HCT116 (cell line): ENCODE measurements around the gene ETNPPL. TPM values are rescaled to one million over a fixed set of nuclear protein-coding genes. Genes with fewer than 3 reads are reported as not detected.

Experiments
- ATAC-seq: fragments of 200-7000 bp; cut with Tn5 transposase; 2 replicates; pipeline ENCODE4 v1.9.1; 2020; ENCODE audit warnings: mild to moderate bottlenecking, moderate library complexity
- BruUV-seq: library from RNA; stranded (reverse); fragments of 400-500 nt; replicated peaks from 2 replicates; lab custom pipeline; 2021; lab: Mats Ljungman, UMichigan
- CTCF ChIA-PET: fragments of 300-600 bp; sonication (Branson Sonifier 250); formaldehyde crosslinking; loops from one replicate; lab custom pipeline; 2021; ENCODE audit warnings: antibody characterized with exemption; lab: Charles Lee
- POLR2A ChIA-PET: fragments of 300-600, 350-600 bp; sonication (Branson Sonifier 250); formaldehyde crosslinking; loops from one replicate; lab custom pipeline; 2021; ENCODE audit warnings: antibody characterized with exemption; lab: Charles Lee
- RAD21 ChIA-PET, 2 experiments: fragments of 300-600 bp; sonication (Branson Sonifier 250); formaldehyde crosslinking; loops; one replicate each; lab custom pipeline; 2023; ENCODE audit warnings: low total read pairs in 2 of 2; ENCODE audit not compliant: uncharacterized antibody in 2 of 2, unreplicated experiment in 2 of 2, low non-redundant PET in 1 of 2; lab: Charles Lee
- DNase-seq: peaks from one replicate; pipeline ENCODE4 v3.0.0-alpha.2; 2010; ENCODE audit warnings: low read depth, low spot score
- H2AFZ ChIP-seq: fragments of 200-600 bp; shearing (Covaris generic), sonication (generic); 2 replicates; pipeline ENCODE4 v1.6.1; 2017; ENCODE audit warnings: low read depth, mixed run types, mixed read lengths, antibody characterized with exemption, low read length; ENCODE audit not compliant: poor library complexity, severe bottlenecking
- H3K27ac ChIP-seq: 2 replicates; pipeline ENCODE4 v1.5.1; 2012; ENCODE audit warnings: low read depth, low read length
- H3K27me3 ChIP-seq: fragments of 200-600 bp; sonication (generic); 2 replicates; pipeline ENCODE4 v1.6.1; 2016; ENCODE audit warnings: mixed run types, low read length, mixed read lengths; ENCODE audit not compliant: insufficient read depth
- H3K36me3 ChIP-seq, 2 experiments: fragments of 200-500 bp in 1 of 2; fragments of 200-600 bp in 1 of 2; sonication (Bioruptor generic) in 1 of 2; sonication (generic) in 1 of 2; 2 replicates each; pipeline versions ENCODE4 v1.5.1 to v1.6.1; 2014 to 2016; ENCODE audit warnings: low read length in 2 of 2, inconsistent platforms in 1 of 2, mixed read lengths in 1 of 2, mixed run types in 1 of 2; ENCODE audit not compliant: insufficient read depth in 2 of 2, control insufficient read depth in 1 of 2
- H3K4me1 ChIP-seq, 2 experiments: fragments of 200-600 bp in 1 of 2; sonication (generic) in 1 of 2; 2 replicates each; pipeline versions ENCODE4 v1.5.1 to v1.6.1; 2012 to 2017; ENCODE audit warnings: low read length in 2 of 2, inconsistent platforms in 1 of 2, mild to moderate bottlenecking in 1 of 2, mixed read lengths in 1 of 2, mixed run types in 1 of 2, moderate library complexity in 1 of 2; ENCODE audit not compliant: insufficient read depth in 2 of 2, control insufficient read depth in 1 of 2
- H3K4me2 ChIP-seq: fragments of 200-600 bp; sonication (generic); 2 replicates; pipeline ENCODE4 v1.6.1; 2017; ENCODE audit warnings: mixed run types, low read length, mixed read lengths
- H3K4me3 ChIP-seq, 2 experiments: fragments of 200-600 bp in 1 of 2; sonication (generic) in 1 of 2; replicated peaks in 1 of 2; 2 replicates each; pipeline ENCODE4 v1.5.1; 2011 to 2016; ENCODE audit warnings: low read length in 2 of 2, control low read depth in 1 of 2, low read depth in 1 of 2, mild to moderate bottlenecking in 1 of 2, mixed read lengths in 1 of 2, mixed run types in 1 of 2
- H3K79me2 ChIP-seq: fragments of 200-600 bp; sonication (generic); 2 replicates; pipeline ENCODE4 v1.6.1; 2017; ENCODE audit warnings: mild to moderate bottlenecking, mixed run types, low read length, moderate library complexity, mixed read lengths; ENCODE audit not compliant: insufficient read depth
- H3K9ac ChIP-seq: fragments of 200-600 bp; sonication (generic); 2 replicates; pipeline ENCODE4 v1.6.1; 2016; ENCODE audit warnings: low read length, mixed read lengths
- H3K9me2 ChIP-seq: fragments of 200-600 bp; sonication (generic), shearing (Covaris generic); 2 replicates; pipeline ENCODE4 v1.6.1; 2017; ENCODE audit warnings: mixed run types, mild to moderate bottlenecking, moderate library complexity; ENCODE audit not compliant: insufficient read depth
- H3K9me3 ChIP-seq, 2 experiments: fragments of 200-500 bp in 1 of 2; fragments of 200-600 bp in 1 of 2; sonication (Bioruptor generic) in 1 of 2; sonication (generic) in 1 of 2; 2 replicates each; pipeline ENCODE4 v1.6.1; 2014 to 2017; ENCODE audit warnings: low read length in 2 of 2, mixed read lengths in 2 of 2, inconsistent platforms in 1 of 2, low read depth in 1 of 2, mild to moderate bottlenecking in 1 of 2, mixed run types in 1 of 2, moderate library complexity in 1 of 2; ENCODE audit not compliant: control insufficient read depth in 1 of 2, insufficient read depth in 1 of 2
- H4K20me1 ChIP-seq: fragments of 200-600 bp; sonication (generic), shearing (Covaris generic); 2 replicates; pipeline ENCODE4 v1.6.1; 2017; ENCODE audit warnings: mixed run types, mild to moderate bottlenecking, moderate library complexity; ENCODE audit not compliant: insufficient read depth
- CBX3 ChIP-seq: IDR thresholded peaks from 2 replicates; pipeline ENCODE4 v1.6.1; 2012; ENCODE audit warnings: low read depth
- EGR1 ChIP-seq: IDR thresholded peaks from 2 replicates; pipeline ENCODE4 v1.6.1; 2012; ENCODE audit warnings: low read depth
- ELF1 ChIP-seq: IDR thresholded peaks from 2 replicates; pipeline ENCODE4 v1.6.1; 2012; ENCODE audit warnings: low read depth, borderline replicate concordance
- EZH2 ChIP-seq: fragments of 200-600 bp; sonication (generic); IDR thresholded peaks from 2 replicates; pipeline ENCODE4 v1.6.1; 2017; ENCODE audit warnings: antibody characterized with exemption, mixed run types
- EZH2phosphoT487 ChIP-seq: fragments of 200-600 bp; IDR thresholded peaks from 2 replicates; pipeline ENCODE4 v1.6.1; 2018; ENCODE audit warnings: antibody characterized with exemption, borderline replicate concordance
- FOSL1 ChIP-seq: IDR thresholded peaks from 2 replicates; pipeline ENCODE4 v1.6.1; 2012; ENCODE audit warnings: low read depth
- JUND ChIP-seq: IDR thresholded peaks from 2 replicates; pipeline ENCODE4 v1.6.1; 2012
- POLR2A ChIP-seq: IDR thresholded peaks from 2 replicates; pipeline ENCODE4 v1.7.0; 2011; ENCODE audit warnings: borderline replicate concordance; ENCODE audit not compliant: insufficient read depth, insufficient read length; ENCODE audit errors: extremely low read depth
- POLR2AphosphoS5 ChIP-seq: IDR thresholded peaks from 2 replicates; pipeline ENCODE4 v1.6.1; 2011; ENCODE audit warnings: mild to moderate bottlenecking, low read depth, low read length, moderate library complexity
- RAD21 ChIP-seq: IDR thresholded peaks from 2 replicates; pipeline ENCODE4 v1.6.1; 2012; ENCODE audit warnings: low read depth, mild to moderate bottlenecking
- SIN3A ChIP-seq: IDR thresholded peaks from 2 replicates; pipeline ENCODE4 v1.6.1; 2012; ENCODE audit warnings: low read depth
- SP1 ChIP-seq: IDR thresholded peaks from 2 replicates; pipeline ENCODE4 v1.6.1; 2012; ENCODE audit warnings: low read depth
- SRF ChIP-seq: IDR thresholded peaks from 2 replicates; pipeline ENCODE4 v1.6.1; 2012; ENCODE audit warnings: low read depth
- TCF7L2 ChIP-seq: IDR thresholded peaks from 2 replicates; pipeline ENCODE4 v1.7.0; 2011; ENCODE audit warnings: borderline replicate concordance, inconsistent platforms; ENCODE audit not compliant: insufficient read depth, insufficient read length; ENCODE audit errors: extremely low read depth
- YY1 ChIP-seq: IDR thresholded peaks from 2 replicates; pipeline ENCODE4 v1.6.1; 2011; ENCODE audit warnings: low read length, low read depth, moderate library complexity, mild to moderate bottlenecking; ENCODE audit not compliant: insufficient replicate concordance; ENCODE audit errors: extremely low read depth
- ZNF274 ChIP-seq: fragments of 200-500 bp; sonication (Bioruptor generic); IDR thresholded peaks from 2 replicates; pipeline ENCODE4 v1.6.1; 2014; ENCODE audit warnings: mild to moderate bottlenecking, low read depth, low read length, inconsistent platforms
- intact Hi-C: fragments of 100-400 bp; cut with micrococcal nuclease; formaldehyde crosslinking; loops from 2 replicates; pipeline ENCODE4 v1.10.0; 2022
- total RNA-seq: library from RNA; stranded (reverse); gene quantifications from one replicate; pipeline ENCODE4 v1.2.1, GENCODE V29; 2021; ENCODE audit not compliant: unreplicated experiment
- TF ChIP-seq, protein P1 (sequence below), 3 experiments: fragments of 200-600 bp in 1 of 3; sonication (generic) in 1 of 3; IDR thresholded peaks in 2 of 3; conservative IDR thresholded peaks in 1 of 3; 2 replicates each; pipeline ENCODE4 v1.5.1; 2012 to 2017; ENCODE audit warnings: low read depth in 2 of 3, low read length in 2 of 3, antibody characterized with exemption in 1 of 3, borderline replicate concordance in 1 of 3, control low read depth in 1 of 3, mild to moderate bottlenecking in 1 of 3, mixed read lengths in 1 of 3, mixed run types in 1 of 3, moderate library complexity in 1 of 3; ENCODE audit not compliant: insufficient read depth in 1 of 3
- TF ChIP-seq, protein P2 (sequence below): IDR thresholded peaks from 2 replicates; pipeline ENCODE4 v1.6.1; 2012
- TF ChIP-seq, protein P3 (sequence below): IDR thresholded peaks from 2 replicates; pipeline ENCODE4 v1.6.1; 2012
- TF ChIP-seq, protein P4 (sequence below): IDR thresholded peaks from 2 replicates; pipeline ENCODE4 v1.6.1; 2011; ENCODE audit warnings: mild to moderate bottlenecking, low read length, moderate library complexity; ENCODE audit not compliant: insufficient replicate concordance; ENCODE audit errors: extremely low read depth

The ETNPPL gene
- total RNA-seq, 1 experiment from 2014 or later = not detected

DNA sequence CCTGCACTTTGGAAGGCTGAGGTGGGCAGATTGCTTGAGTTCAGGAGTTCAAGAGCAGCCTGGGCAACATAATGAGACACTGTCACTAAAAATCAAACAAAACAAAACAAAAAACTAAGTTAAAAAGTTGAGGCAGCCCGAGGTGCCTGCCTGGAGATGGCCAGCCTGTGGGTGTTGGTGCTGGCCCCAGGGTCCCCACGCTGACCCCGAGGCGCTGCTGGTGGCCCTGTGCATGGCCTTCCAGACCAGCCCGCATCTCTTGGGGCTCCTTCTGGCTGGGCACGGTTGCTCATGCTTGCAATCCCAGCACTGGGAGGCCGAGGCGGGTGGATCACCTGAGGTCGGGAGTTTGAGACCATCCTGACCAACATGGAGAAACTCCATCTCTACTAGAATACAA lies 4.4 kb downstream of the ETNPPL start:
- RAD21 ChIA-PET = no interaction called here
- no peak for DNase-seq
- POLR2A ChIA-PET = no interaction called here
- Histone ChIP-seq H3K79me2 (no peaks in the 10 kb centered on the region), H4K20me1 (no peaks in the 10 kb centered on the region), H3K9me3 (no peaks in the 10 kb centered on the region), H3K27me3 (no peaks in the 10 kb centered on the region), H3K27ac (no peak overlapping the region), H3K4me2 (no peak overlapping the region), H3K4me3 (no peak overlapping the region), H3K9me2 (no peaks in the 10 kb centered on the region), H3K36me3 (no peaks in the 10 kb centered on the region), H2AFZ (no peak overlapping the region), H3K4me1 (no peaks in the 10 kb centered on the region), H3K9ac (no peak overlapping the region)
- TF ChIP-seq, protein P1, sequence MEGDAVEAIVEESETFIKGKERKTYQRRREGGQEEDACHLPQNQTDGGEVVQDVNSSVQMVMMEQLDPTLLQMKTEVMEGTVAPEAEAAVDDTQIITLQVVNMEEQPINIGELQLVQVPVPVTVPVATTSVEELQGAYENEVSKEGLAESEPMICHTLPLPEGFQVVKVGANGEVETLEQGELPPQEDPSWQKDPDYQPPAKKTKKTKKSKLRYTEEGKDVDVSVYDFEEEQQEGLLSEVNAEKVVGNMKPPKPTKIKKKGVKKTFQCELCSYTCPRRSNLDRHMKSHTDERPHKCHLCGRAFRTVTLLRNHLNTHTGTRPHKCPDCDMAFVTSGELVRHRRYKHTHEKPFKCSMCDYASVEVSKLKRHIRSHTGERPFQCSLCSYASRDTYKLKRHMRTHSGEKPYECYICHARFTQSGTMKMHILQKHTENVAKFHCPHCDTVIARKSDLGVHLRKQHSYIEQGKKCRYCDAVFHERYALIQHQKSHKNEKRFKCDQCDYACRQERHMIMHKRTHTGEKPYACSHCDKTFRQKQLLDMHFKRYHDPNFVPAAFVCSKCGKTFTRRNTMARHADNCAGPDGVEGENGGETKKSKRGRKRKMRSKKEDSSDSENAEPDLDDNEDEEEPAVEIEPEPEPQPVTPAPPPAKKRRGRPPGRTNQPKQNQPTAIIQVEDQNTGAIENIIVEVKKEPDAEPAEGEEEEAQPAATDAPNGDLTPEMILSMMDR (IDR thresholded peaks at IDR 0.05 in 2 of 3, conservative IDR thresholded peaks at IDR 0.05 in 1 of 3; ENCODE audit: borderline replicate concordance in 1 of 3, insufficient read depth in 1 of 3, low read depth in 2 of 3, low read length in 2 of 3) = no peak
- TF ChIP-seq SIN3A (no peak), POLR2A (no peak), EZH2phosphoT487 (no peak), SRF (no peak), FOSL1 (no peak), EZH2 (no peak), SP1 (no peak), POLR2AphosphoS5 (no peak), EGR1 (no peak), ZNF274 (no peak), JUND (no peak), TCF7L2 (no peak), ELF1 (no peak), RAD21 (no peak), CBX3 (no peak), YY1 (no peak)
- TF ChIP-seq, protein P2, sequence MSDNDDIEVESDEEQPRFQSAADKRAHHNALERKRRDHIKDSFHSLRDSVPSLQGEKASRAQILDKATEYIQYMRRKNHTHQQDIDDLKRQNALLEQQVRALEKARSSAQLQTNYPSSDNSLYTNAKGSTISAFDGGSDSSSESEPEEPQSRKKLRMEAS = no peak
- TF ChIP-seq, protein P3, sequence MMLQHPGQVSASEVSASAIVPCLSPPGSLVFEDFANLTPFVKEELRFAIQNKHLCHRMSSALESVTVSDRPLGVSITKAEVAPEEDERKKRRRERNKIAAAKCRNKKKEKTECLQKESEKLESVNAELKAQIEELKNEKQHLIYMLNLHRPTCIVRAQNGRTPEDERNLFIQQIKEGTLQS = no peak
- TF ChIP-seq, protein P4, sequence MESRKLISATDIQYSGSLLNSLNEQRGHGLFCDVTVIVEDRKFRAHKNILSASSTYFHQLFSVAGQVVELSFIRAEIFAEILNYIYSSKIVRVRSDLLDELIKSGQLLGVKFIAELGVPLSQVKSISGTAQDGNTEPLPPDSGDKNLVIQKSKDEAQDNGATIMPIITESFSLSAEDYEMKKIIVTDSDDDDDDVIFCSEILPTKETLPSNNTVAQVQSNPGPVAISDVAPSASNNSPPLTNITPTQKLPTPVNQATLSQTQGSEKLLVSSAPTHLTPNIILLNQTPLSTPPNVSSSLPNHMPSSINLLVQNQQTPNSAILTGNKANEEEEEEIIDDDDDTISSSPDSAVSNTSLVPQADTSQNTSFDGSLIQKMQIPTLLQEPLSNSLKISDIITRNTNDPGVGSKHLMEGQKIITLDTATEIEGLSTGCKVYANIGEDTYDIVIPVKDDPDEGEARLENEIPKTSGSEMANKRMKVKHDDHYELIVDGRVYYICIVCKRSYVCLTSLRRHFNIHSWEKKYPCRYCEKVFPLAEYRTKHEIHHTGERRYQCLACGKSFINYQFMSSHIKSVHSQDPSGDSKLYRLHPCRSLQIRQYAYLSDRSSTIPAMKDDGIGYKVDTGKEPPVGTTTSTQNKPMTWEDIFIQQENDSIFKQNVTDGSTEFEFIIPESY = no peak
- ATAC-seq = no peak
- CTCF ChIA-PET = no interaction called here
- no TSS peak for BruUV-seq
- intact Hi-C loops = no loop called here
